ENCODE data around the gene MAP2K5.

- no peak for TF ChIP-seq CTCF (IDR thresholded peaks at IDR 0.05; ENCODE audit: low read depth, low read length)
- no peak for TF ChIP-seq POLR2A (IDR thresholded peaks at IDR 0.05; ENCODE audit: extremely low read depth, insufficient read length)
Measured at GRCh38 chr15:67839499-67839928, 297.0 kb downstream of the MAP2K5 start.
